Keratinocyte (primary cell): ENCODE results near the gene ADSS2.

ENCODE experiments used
- CTCF ChIP-seq, 3 experiments: IDR thresholded peaks in 1 of 3; conservative IDR thresholded peaks in 1 of 3; optimal IDR thresholded peaks in 1 of 3; 2 replicates in 2 of 3; 3 replicates in 1 of 3; pipeline versions ENCODE3 to v1.5.1; 2011; ENCODE audit warnings: low read length in 3 of 3, mild to moderate bottlenecking in 3 of 3, moderate library complexity in 2 of 3, control low read depth in 1 of 3, inconsistent platforms in 1 of 3; ENCODE audit not compliant: insufficient read depth in 2 of 3; ENCODE audit errors: extremely low read depth in 1 of 3
- EZH2 ChIP-seq: IDR thresholded peaks from one replicate; pipeline ENCODE4 v1.6.1; 2012; ENCODE audit warnings: inconsistent platforms, mild to moderate bottlenecking, low read length, moderate library complexity

GRCh38 chr1:244451539-244451950 is at the start of gene ADSS2:
- TF ChIP-seq CTCF (optimal IDR thresholded peaks at IDR 0.05 in 1 of 3, IDR thresholded peaks at IDR 0.05 in 1 of 3, conservative IDR thresholded peaks at IDR 0.05 in 1 of 3; ENCODE audit: extremely low read depth in 1 of 3, insufficient read depth in 2 of 3, low read length in 3 of 3) (no peak), EZH2 (no peak)
